Forelimb muscle (tissue), 1 donor: ENCODE data around the gene NOS3. TPM values are rescaled to one million over a fixed set of nuclear protein-coding genes. Genes with fewer than 3 reads are reported as not detected.

Experiments used
- DNase-seq: peaks from one replicate; pipeline ENCODE4 v3.0.0-alpha.2; 2013; ENCODE audit warnings: low read depth
- polyA plus RNA-seq: library from polyadenylated mRNA; unstranded; fragments of 120-200 nt; gene quantifications from one replicate; pipeline ENCODE4 v1.2.1, GENCODE V29; 2013; ENCODE audit not compliant: insufficient read length

NOS3 gene
- polyA plus RNA-seq, 1 donor = 5.5 TPM

GRCh38 chr7:150979713-150980390 is 11.0 kb upstream of the NOS3 start:
- no peak for DNase-seq

- no peak for DNase-seq
Observed at GRCh38 chr7:150980663-150981062, 10.2 kb upstream of the NOS3 start.

GRCh38 chr7:150981644-150982043 is 9.2 kb upstream of the NOS3 start:
- no peak for DNase-seq

GRCh38 chr7:150982351-150982750 is 8.5 kb upstream of the NOS3 start:
- no peak for DNase-seq

- DNase-seq = no peak
Observed at GRCh38 chr7:150983893-150984368, 6.9 kb upstream of the NOS3 start.

- no peak for DNase-seq
Observed at GRCh38 chr7:150986099-150986512, 4.7 kb upstream of the NOS3 start.

GRCh38 chr7:150986556-150986955 is 4.3 kb upstream of the NOS3 start:
- DNase-seq = no peak

- no peak for DNase-seq
Observed at GRCh38 chr7:150988230-150989226, 2.3 kb upstream of the NOS3 start.

GRCh38 chr7:150989456-150989855 is 1.4 kb upstream of the NOS3 start:
- DNase-seq = no peak

DNA sequence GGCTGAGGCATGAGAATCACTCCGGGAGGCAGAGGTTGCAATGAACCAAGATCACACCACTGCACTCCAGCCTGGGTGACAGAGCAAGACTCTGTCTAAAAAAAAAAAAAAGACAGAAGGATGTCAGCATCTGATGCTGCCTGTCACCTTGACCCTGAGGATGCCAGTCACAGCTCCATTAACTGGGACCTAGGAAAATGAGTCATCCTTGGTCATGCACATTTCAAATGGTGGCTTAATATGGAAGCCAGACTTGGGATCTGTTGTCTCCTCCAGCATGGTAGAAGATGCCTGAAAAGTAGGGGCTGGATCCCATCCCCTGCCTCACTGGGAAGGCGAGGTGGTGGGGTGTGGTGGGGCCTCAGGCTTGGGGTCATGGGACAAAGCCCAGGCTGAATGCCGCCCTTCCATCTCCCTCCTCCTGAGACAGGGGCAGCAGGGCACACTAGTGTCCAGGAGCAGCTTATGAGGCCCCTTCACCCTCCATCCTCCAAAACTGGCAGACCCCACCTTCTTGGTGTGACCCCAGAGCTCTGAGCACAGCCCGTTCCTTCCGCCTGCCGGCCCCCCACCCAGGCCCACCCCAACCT is 1.3 kb downstream of the NOS3 start:
- no peak for DNase-seq

DNA sequence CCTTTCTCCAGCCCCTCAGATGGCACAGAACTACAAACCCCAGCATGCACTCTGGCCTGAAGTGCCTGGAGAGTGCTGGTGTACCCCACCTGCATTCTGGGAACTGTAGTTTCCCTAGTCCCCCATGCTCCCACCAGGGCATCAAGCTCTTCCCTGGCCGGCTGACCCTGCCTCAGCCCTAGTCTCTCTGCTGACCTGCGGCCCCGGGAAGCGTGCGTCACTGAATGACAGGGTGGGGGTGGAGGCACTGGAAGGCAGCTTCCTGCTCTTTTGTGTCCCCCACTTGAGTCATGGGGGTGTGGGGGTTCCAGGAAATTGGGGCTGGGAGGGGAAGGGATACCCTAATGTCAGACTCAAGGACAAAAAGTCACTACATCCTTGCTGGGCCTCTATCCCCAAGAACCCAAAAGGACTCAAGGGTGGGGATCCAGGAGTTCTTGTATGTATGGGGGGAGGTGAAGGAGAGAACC is 2.1 kb downstream of the NOS3 start:
- DNase-seq = no peak

DNA sequence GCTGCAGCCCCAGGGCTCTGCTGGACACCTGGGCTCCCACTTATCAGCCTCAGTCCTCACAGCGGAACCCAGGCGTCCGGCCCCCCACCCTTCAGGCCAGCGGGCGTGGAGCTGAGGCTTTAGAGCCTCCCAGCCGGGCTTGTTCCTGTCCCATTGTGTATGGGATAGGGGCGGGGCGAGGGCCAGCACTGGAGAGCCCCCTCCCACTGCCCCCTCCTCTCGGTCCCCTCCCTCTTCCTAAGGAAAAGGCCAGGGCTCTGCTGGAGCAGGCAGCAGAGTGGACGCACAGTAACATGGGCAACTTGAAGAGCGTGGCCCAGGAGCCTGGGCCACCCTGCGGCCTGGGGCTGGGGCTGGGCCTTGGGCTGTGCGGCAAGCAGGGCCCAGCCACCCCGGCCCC is 2.7 kb downstream of the NOS3 start:
- DNase-seq = no peak

GRCh38 chr7:150994141-150994837 is 3.5 kb downstream of the NOS3 start:
- no peak for DNase-seq

DNA sequence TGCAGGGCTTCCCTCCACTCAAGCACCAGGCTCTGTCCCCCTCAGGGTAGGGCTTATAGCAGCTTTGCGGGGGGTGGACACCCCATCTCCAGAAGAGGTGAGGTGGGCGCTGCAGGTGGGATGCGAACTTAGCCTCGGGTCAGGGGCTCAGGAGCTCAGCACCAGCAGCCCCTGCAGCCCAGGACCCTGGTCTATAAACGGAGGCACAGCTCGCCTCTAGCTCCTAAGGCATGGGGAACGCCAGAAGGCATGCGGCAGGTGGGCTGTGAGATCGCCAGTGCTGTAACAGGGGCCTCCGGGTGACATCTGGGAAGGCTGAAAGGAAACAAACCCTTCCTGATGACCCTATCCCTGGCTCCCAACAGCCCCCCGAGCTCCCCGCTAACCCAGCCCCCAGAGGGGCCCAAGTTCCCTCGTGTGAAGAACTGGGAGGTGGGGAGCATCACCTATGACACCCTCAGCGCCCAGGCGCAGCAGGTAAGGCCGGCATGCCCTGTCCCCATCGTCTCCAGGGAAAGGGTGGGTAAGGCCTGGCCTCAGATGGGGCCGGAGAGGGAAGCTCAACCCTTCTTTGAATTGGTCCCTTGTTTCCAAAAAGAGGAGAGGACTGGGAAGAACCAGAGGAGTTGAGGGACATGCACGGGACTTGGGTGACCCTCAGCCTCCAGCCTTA is 4.2 kb downstream of the NOS3 start:
- no peak for DNase-seq

- DNase-seq = no peak
Observed at GRCh38 chr7:150996376-150997074, 5.7 kb downstream of the NOS3 start.

DNA sequence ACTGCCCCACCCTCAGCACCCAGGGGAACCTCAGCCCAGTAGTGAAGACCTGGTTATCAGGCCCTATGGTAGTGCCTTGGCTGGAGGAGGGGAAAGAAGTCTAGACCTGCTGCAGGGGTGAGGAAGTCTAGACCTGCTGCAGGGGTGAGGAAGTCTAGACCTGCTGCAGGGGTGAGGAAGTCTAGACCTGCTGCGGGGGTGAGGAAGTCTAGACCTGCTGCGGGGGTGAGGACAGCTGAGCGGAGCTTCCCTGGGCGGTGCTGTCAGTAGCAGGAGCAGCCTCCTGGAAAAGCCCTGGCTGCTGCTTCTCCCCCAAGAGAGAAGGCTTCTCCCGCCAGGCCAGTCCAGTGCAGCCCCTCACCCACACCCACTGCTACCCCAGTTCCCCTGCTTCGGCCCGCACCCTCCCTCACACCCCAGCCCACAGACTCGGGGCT is 6.3 kb downstream of the NOS3 start:
- DNase-seq = no peak

- DNase-seq = no peak
Observed at GRCh38 chr7:150997817-150998216, 7.0 kb downstream of the NOS3 start.

DNA sequence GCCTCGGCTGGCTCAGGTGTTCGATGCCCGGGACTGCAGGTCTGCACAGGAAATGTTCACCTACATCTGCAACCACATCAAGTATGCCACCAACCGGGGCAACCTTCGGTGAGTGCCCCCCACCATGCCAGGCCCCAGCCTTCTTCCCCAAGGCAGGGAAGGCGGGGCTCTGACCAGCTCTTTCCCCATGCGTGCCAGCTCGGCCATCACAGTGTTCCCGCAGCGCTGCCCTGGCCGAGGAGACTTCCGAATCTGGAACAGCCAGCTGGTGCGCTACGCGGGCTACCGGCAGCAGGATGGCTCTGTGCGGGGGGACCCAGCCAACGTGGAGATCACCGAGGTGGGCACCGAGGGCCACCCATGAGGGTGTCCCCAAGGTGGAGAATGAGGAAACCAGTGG is 7.5 kb downstream of the NOS3 start:
- DNase-seq = no peak

- DNase-seq = no peak
Observed at GRCh38 chr7:150999001-150999400, 8.2 kb downstream of the NOS3 start.

- no peak for DNase-seq
Observed at GRCh38 chr7:150999497-151000230, 8.8 kb downstream of the NOS3 start.
